GM10248 (cell line): ENCODE results near the gene HJURP.

Experiments
- CTCF ChIA-PET: fragments of 300-600 bp; sonication (Branson Sonifier 250); formaldehyde crosslinking; extraction: SDS; loops from one replicate; lab custom pipeline; 2021; ENCODE audit warnings: antibody characterized with exemption; lab: Yijun Ruan, JAX
- POLR2A ChIA-PET: fragments of 350-650 bp; sonication (Branson Sonifier 250); formaldehyde crosslinking; extraction: SDS; loops from one replicate; lab custom pipeline; 2020; ENCODE audit warnings: antibody characterized with exemption; lab: Yijun Ruan, JAX
- DNase-seq: peaks from one replicate; pipeline ENCODE4 v3.0.0; 2012; ENCODE audit errors: extremely low spot score
- TF ChIP-seq, protein P1 (sequence below): IDR thresholded peaks from 2 replicates; pipeline ENCODE4 v1.5.1; 2012; ENCODE audit warnings: mild to moderate bottlenecking, low read depth; ENCODE audit errors: extremely low read depth, missing control alignments, control extremely low read depth

The HJURP gene

DNA sequence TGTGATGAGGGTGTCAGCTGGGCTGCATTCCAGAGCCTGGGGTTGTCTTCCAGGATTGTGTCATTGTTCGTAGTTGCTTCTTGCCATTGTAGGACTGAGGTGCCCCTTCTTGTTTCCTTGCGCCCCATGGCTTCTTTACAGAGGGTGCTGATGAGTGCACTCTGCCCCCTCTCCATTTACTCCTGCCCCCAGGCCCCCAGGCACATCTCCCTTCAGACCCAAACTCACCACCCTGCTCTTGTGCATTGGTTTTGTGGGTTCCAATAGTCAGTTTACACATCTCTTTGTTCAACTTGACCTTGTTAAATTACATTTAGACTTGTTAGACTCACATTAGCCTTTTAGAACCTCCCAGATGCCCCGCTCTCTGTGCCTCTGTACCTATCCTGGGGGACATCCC lies 33.1 kb downstream of the HJURP start:
- POLR2A ChIA-PET = no interaction called here
- no peak for DNase-seq
- TF ChIP-seq, protein P1, sequence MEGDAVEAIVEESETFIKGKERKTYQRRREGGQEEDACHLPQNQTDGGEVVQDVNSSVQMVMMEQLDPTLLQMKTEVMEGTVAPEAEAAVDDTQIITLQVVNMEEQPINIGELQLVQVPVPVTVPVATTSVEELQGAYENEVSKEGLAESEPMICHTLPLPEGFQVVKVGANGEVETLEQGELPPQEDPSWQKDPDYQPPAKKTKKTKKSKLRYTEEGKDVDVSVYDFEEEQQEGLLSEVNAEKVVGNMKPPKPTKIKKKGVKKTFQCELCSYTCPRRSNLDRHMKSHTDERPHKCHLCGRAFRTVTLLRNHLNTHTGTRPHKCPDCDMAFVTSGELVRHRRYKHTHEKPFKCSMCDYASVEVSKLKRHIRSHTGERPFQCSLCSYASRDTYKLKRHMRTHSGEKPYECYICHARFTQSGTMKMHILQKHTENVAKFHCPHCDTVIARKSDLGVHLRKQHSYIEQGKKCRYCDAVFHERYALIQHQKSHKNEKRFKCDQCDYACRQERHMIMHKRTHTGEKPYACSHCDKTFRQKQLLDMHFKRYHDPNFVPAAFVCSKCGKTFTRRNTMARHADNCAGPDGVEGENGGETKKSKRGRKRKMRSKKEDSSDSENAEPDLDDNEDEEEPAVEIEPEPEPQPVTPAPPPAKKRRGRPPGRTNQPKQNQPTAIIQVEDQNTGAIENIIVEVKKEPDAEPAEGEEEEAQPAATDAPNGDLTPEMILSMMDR = no peak
- CTCF ChIA-PET = no interaction called here

DNA sequence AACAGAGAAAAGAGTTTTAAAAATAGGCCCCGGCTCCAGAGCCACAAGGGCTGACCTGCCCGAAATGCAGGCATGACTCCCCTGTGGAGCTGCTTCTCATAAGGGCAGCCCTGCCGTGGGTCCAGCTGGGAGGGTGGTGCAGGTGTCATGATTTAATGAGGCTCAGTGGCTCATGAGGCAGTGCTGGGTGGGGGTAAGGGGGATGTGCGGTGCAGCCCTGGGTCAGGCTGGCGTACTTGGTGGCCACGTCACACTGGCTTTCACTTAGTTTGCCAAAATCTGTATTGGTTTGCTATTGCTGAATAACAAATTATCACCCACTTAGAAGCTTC lies 33.6 kb downstream of the HJURP start:
- ChIA-PET POLR2A (no interaction called here), CTCF (interaction anchor here (1.6 kb wide), 1 partner anchor 31 kb away, joined by 3 read pairs; no protein-coding TSS in a partner anchor)
- DNase-seq = no peak
- TF ChIP-seq, protein P1 = no peak

DNA sequence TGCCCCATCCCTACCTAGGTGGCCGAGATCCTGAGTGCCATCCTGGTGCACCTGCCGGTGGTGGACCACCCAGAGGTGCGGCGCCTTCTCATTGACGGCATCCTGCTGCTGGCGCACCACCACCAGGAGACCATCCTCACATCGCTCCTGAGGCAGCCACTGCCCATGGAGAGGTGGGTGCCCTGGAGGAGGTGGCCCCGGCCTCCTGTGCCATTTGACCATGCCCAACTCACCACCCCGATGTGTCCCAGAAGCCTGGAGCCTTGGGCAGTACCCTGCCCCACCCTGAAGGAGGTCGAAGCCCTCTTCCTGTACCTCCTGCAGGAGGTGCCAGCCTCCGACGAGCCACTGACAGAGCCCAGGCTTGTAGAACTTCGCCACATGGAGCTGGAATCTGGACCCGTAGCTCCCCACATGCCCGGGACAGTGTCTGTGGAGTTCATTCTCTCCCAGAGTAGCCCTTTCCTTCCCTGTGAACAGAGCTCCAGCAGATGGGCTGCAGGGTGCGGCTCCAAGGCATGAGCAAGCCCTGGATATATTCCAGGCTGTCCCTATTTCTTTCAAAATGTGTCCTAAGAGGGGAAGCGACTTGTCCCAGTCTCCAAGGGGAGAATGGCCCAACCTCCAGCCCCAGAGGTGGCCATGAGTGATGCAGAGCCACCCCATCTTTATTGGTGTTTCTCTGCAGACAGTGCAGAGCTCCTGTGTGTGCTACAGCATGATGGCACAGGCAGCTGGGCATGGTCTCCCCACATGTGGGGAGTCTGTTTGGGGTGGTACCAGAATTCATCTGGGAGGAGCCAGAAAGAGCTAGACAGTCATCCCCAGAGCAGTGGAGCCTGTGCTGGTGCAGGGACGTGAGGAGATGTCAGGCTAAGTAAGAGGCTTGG lies 34.2 kb downstream of the HJURP start:
- POLR2A ChIA-PET = no interaction called here
- DNase-seq = no peak

DNA sequence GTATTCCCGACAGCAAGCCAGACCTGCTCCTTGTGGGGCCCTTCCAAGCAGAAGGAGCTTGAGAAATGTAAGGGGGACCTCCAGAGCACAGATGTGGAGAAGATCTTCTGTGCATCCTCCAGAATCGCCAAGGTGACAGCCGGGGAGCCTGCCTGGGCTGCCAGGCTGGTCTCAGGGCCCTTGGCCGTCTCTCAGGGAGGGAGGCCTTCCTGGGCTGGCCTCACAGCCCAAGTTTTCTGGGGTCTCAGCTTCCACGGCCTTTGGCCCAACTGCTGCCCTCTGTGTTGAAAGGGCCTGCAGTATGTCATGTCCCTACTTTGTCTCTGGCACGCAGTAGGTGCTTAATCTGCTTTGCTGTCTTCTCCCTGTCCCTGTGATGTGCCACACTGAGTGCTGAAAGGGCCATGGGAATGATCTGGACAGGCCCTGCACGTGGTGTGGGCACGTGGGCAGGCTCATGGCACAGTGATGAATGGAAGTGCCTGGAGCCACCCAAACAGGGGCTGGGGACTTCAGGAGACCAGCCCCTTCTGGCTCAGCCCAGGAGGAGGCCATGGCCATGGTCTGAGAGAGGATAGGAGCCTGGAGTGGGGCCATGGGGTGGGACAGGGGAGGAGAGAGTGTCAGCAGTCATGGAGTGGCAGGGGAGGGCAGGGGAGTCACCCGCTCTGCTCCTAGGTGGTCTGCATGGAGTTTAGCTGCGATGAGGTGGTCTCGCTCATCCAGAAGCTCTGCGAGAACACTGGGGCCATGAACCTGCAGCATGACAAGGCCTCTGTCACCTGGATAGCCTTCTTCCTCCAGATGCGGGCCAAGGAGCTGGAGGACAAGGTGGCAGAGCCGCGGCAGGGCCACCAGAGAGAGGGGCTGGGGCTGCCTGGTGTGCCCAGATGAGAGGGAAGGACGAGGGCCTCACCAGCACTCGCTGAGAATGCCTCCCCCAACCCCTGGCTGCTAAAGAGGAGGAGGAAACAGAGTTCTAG lies 35.4 kb downstream of the HJURP start:
- CTCF ChIA-PET = interaction anchor here (1.1 to 1.6 kb wide), 2 partner anchors 29 to 38 kb away, joined by 3 read pairs; no protein-coding TSS in a partner anchor
- TF ChIP-seq, protein P1 = no peak
- DNase-seq = no peak
- POLR2A ChIA-PET = no interaction called here

More for the DNA sequence above, 34.2 kb downstream of the HJURP start:
- TF ChIP-seq, protein P1 = no peak
- CTCF ChIA-PET = interaction anchor here (1.6 kb wide), 1 partner anchor 30 kb away, joined by 3 read pairs; no protein-coding TSS in a partner anchor

DNA sequence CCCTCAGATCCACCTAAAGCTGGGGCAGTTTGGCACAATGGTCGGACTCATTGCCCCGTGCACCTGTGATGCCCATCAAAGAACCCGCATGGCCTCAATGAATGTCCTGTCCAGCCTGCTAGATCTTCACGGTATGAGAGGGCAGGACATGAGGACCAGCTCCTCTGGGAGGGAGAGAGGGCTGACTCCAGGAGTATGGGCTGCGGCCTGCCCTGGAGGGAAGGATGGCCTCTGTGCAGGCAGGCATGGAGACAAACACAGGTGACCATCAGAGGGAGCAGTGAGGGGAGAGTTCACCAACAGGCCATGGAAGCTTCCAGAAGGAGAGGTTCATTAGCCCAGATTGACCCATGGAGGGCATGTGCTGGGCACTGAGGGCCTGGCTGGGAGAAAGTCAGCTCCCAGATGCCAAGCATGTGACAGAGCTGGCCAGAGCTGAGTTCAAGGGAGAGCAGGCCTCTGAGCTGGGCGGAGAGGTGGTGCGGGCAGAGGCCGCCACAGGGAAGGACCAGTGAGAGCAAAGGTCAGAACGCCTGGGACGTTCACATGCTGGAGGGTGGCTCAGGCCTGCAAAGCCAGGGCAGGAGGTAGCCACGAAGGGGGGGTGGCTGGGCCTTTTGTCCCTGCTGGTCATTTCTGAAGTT lies 36.2 kb downstream of the HJURP start:
- ChIA-PET CTCF (interaction anchor here (1.1 kb wide), 1 partner anchor 39 kb away, joined by 3 read pairs; no protein-coding TSS in a partner anchor), POLR2A (no interaction called here)
- DNase-seq = no peak
- TF ChIP-seq, protein P1 = no peak
